Activated naive CD4-positive, alpha-beta T cell treated with anti-CD3 and anti-CD28 coated beads for 36 hours (primary cell): ENCODE results near the gene ATP6V1C2. TPM values are rescaled to one million over a fixed set of nuclear protein-coding genes. Genes with fewer than 3 reads are reported as not detected.

Source experiments
- CTCF ChIA-PET: fragments of 350-600 bp; sonication (Branson Sonifier 250); formaldehyde crosslinking; loops from one replicate; lab custom pipeline; 2021; ENCODE audit warnings: antibody characterized with exemption; lab: Charles Lee
- DNase-seq: peaks from one replicate; pipeline ENCODE4 v3.0.0-alpha.2; 2020
- H3K27ac Mint-ChIP-seq: one replicate; pipeline ENCODE4 v1.8.0; 2021; ENCODE audit warnings: mild to moderate bottlenecking, mixed read lengths
- H3K27me3 Mint-ChIP-seq: one replicate; pipeline ENCODE4 v1.8.0; 2021; ENCODE audit warnings: low read depth, mixed read lengths
- H3K36me3 Mint-ChIP-seq: one replicate; pipeline ENCODE4 v1.8.0; 2021; ENCODE audit warnings: low read depth, mixed read lengths
- H3K4me1 Mint-ChIP-seq: one replicate; pipeline ENCODE4 v1.8.0; 2021; ENCODE audit warnings: low read depth, mixed read lengths
- H3K4me3 Mint-ChIP-seq: one replicate; pipeline ENCODE4 v1.8.0; 2021; ENCODE audit warnings: mild to moderate bottlenecking, moderate library complexity, mixed read lengths
- H3K9me3 Mint-ChIP-seq: one replicate; pipeline ENCODE4 v1.8.0; 2021; ENCODE audit warnings: mixed read lengths
- intact Hi-C: fragments of 100-400 bp; cut with micrococcal nuclease; formaldehyde crosslinking; loops from one replicate; pipeline ENCODE4 v1.15.1; 2023
- total RNA-seq, 2 experiments: library from RNA; stranded (reverse); gene quantifications; one replicate each; pipeline ENCODE4 v1.2.3, GENCODE V29; 2021

The ATP6V1C2 gene
- total RNA-seq, 2 experiments from 2014 or later: not detected

DNA sequence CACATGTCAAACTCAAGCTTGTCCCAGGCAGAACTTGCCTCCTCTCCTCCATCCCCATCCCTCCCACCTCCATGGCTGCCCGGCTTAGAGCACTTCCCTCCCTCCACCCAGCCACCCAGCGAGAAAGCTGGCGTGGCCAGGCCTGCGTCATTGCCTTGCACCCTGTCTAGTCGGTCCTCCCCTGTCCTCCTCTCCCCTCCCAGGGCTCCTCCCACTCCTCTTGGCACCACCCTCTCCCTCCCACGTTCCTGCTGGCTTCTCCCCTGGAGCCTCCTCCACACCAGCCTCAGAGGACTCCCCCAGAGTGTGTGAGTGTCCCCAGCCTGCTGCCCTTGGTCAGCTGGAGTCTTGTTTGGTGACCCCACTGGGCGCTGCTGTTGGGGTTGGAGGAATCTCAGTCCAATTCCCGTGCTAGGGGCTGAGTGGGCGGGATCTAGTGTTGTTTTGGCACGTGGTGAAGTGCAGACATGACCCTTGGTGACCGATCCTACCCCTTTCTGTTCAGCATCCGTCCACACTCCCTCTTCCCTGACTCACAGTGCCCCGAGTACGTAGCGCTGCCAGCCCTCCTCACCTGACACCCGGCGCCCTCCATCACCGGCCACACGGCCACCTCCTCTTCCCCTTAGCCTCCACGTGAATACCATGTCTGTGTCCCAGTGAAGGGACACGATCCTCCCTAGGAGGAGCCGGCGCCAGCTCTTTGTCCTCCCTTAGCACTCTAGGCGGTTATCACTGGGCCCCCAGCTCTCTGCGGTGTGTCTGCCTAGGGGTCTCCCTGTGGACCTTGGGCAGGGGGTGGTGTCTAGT is 41.4 kb downstream of the ATP6V1C2 start:
- H3K4me1 Mint-ChIP-seq: no peaks in the 10 kb centered on the region
- CTCF ChIA-PET: interaction anchor here (0.7 kb wide), 1 partner anchor 198 kb away, joined by 3 read pairs; no protein-coding TSS in a partner anchor
- no peak for DNase-seq
- no peaks in the 10 kb centered on the region for H3K9me3 Mint-ChIP-seq
- intact Hi-C loops: no loop called here
- no peaks in the 10 kb centered on the region for H3K36me3 Mint-ChIP-seq
- no peak overlapping the region for H3K4me3 Mint-ChIP-seq
- H3K27ac Mint-ChIP-seq: no peak overlapping the region
- no peaks in the 10 kb centered on the region for H3K27me3 Mint-ChIP-seq

DNA sequence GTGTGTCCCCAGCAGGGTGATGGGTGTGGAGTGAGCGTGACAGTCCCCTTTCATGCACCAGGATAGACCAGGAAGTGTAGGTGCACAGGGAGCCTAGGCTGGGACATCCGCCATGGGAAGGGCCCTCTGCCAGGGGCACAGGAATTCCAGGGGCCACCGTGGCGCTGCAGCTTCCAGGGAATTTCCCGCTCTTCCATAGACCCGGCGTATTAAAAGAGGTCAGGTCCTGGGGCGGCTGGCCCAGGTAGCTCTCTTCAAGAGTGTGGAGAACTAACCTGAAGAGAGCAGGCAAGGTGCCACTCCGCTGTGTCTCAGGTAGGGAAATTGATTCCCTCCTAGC is 42.0 kb downstream of the ATP6V1C2 start:
- H3K4me1 Mint-ChIP-seq: no peaks in the 10 kb centered on the region
- H3K27ac Mint-ChIP-seq: no peak overlapping the region
- CTCF ChIA-PET: interaction anchor here (0.7 kb wide), 1 partner anchor 198 kb away, joined by 3 read pairs; no protein-coding TSS in a partner anchor

DNA sequence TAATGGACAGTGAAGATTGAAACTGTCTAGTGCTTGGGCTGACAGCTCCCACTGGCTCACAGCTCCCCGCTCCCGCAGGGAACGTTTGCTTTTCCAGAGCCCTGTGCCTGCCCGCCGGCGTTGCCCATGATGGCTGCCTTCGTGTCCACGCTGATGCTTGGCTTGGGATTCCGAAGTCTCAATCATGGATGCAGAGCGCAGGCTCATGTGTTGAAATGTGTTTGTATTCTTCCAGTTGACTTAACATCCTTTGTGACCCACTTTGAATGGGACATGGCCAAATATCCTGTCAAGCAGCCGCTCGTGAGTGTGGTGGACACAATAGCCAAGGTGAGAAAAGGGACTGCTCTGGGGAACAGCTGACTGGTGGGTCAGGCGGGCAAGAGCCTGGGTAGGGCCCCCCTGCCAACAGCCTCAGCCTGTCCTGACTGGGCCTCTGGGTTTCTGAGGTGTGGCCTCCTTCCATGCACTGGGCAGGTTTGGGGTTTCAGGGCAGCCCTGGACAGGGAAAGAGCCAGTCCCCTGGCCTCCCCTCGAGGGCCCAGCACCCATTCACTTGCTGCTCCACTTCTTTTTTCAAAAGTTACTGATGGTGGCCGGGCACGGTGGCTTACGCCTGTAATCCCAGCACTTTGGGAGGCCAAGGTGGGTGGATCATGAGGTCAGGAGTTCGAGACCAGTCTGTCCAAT is 42.8 kb downstream of the ATP6V1C2 start:
- intact Hi-C loops: no loop called here
- Mint-ChIP-seq H3K9me3 (no peaks in the 10 kb centered on the region), H3K4me1 (no peaks in the 10 kb centered on the region), H3K4me3 (no peak overlapping the region), H3K36me3 (no peaks in the 10 kb centered on the region), H3K27ac (no peak overlapping the region), H3K27me3 (no peaks in the 10 kb centered on the region)
- DNase-seq: no peak
- CTCF ChIA-PET: no interaction called here

More for the DNA sequence above, 42.0 kb downstream of the ATP6V1C2 start:
- H3K4me3 Mint-ChIP-seq: no peak overlapping the region
- DNase-seq: no peak
- no peaks in the 10 kb centered on the region for H3K27me3 Mint-ChIP-seq
- H3K36me3 Mint-ChIP-seq: no peaks in the 10 kb centered on the region
- intact Hi-C loops: no loop called here
- H3K9me3 Mint-ChIP-seq: no peaks in the 10 kb centered on the region

DNA sequence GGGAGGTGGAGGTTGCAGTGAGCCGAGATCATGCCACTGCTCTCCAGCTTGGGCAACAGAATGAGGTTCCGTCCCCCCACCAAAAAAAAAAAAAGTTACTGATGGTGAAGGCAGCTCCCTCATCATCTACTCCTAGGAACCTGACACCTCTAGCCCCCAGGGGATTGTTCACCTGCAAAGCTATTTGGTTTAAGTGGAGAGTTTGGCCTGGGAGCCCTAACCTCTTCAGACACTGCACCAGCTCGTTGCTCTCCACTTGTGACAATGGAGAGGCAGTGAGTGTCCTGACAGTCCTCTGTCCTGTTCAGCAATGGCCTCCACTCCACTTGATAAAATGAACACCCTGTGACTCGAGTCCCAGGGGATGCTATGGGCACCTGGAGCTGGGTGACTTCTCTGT is 43.5 kb downstream of the ATP6V1C2 start:
- Mint-ChIP-seq H3K4me1 (no peaks in the 10 kb centered on the region), H3K9me3 (no peaks in the 10 kb centered on the region), H3K27ac (no peak overlapping the region), H3K4me3 (no peak overlapping the region), H3K36me3 (no peaks in the 10 kb centered on the region), H3K27me3 (no peaks in the 10 kb centered on the region)
- CTCF ChIA-PET: no interaction called here
- intact Hi-C loops: no loop called here
- no peak for DNase-seq

DNA sequence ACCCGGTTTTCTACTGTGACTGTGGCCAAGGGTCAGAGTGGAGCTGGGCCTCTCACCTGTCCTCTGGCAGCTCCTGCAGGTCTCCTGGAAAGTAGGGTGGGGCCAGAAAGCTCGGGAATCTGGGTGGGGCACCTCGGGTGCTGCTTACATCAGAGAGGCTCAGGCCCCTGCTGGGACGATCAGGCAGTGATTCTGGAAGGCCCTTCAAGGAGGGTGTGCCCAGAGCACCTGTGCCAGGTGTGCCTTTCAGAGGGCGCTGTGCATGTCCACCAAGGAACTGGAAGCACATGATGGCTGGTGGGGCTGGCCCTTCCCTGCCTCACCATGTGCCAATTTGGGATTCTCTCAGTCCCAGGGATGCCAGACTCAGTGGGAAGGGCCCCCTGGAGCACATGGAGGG is 44.0 kb downstream of the ATP6V1C2 start:
- no peaks in the 10 kb centered on the region for H3K9me3 Mint-ChIP-seq
- CTCF ChIA-PET: no interaction called here
- DNase-seq: no peak
- H3K4me3 Mint-ChIP-seq: no peak overlapping the region
- no peaks in the 10 kb centered on the region for H3K4me1 Mint-ChIP-seq
- intact Hi-C loops: no loop called here
- H3K27me3 Mint-ChIP-seq: no peaks in the 10 kb centered on the region
- no peaks in the 10 kb centered on the region for H3K36me3 Mint-ChIP-seq
- no peak overlapping the region for H3K27ac Mint-ChIP-seq

- Mint-ChIP-seq H3K9me3 (no peaks in the 10 kb centered on the region), H3K36me3 (no peaks in the 10 kb centered on the region), H3K27me3 (no peaks in the 10 kb centered on the region), H3K27ac (no peak overlapping the region), H3K4me1 (no peaks in the 10 kb centered on the region), H3K4me3 (no peak overlapping the region)
- intact Hi-C loops: no loop called here
- no peak for DNase-seq
- CTCF ChIA-PET: no interaction called here
These were observed 44.5 kb downstream of the ATP6V1C2 start for GRCh38 chr2:10765914-10766313.

- DNase-seq: no peak
- intact Hi-C loops: no loop called here
- Mint-ChIP-seq H3K9me3 (no peaks in the 10 kb centered on the region), H3K36me3 (no peaks in the 10 kb centered on the region), H3K27me3 (no peaks in the 10 kb centered on the region), H3K4me3 (no peak overlapping the region), H3K4me1 (no peaks in the 10 kb centered on the region), H3K27ac (no peak overlapping the region)
- CTCF ChIA-PET: no interaction called here
These were observed 46.7 kb downstream of the ATP6V1C2 start for GRCh38 chr2:10768063-10768507.

- intact Hi-C loops: no loop called here
- Mint-ChIP-seq H3K9me3 (no peaks in the 10 kb centered on the region), H3K27me3 (no peaks in the 10 kb centered on the region), H3K4me1 (no peaks in the 10 kb centered on the region), H3K27ac (no peak overlapping the region), H3K4me3 (no peak overlapping the region), H3K36me3 (no peaks in the 10 kb centered on the region)
- DNase-seq: no peak
- CTCF ChIA-PET: no interaction called here
These were observed 49.7 kb downstream of the ATP6V1C2 start for GRCh38 chr2:10770956-10771750.

DNA sequence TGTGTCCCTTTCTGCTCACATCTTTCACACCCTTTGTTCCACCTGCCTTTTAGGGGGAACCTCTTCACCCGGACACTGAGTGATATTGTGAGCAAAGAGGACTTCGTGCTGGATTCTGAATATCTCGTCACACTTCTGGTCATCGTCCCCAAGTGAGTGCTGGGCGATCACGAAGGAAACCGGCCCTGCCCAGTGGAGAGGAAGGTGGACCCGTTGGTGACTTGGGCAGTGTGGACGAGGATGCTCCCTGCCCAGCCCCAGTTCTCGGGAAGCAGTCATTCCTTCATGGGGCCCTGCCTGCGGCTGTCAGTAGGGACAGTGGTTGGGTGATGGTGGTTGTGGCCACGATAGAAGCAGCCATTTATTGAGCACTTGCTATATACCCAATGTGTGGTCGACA is 50.4 kb downstream of the ATP6V1C2 start:
- Mint-ChIP-seq H3K27ac (no peak overlapping the region), H3K4me3 (no peak overlapping the region), H3K9me3 (no peaks in the 10 kb centered on the region), H3K36me3 (no peaks in the 10 kb centered on the region), H3K4me1 (no peaks in the 10 kb centered on the region), H3K27me3 (no peaks in the 10 kb centered on the region)
- DNase-seq: no peak
- intact Hi-C loops: no loop called here
- CTCF ChIA-PET: interaction anchor here (0.6 kb wide), 1 partner anchor 742 kb away, joined by 3 read pairs; no protein-coding TSS in a partner anchor

GRCh38 chr2:10772201-10772867 is 50.9 kb downstream of the ATP6V1C2 start:
- Mint-ChIP-seq H3K36me3 (no peaks in the 10 kb centered on the region), H3K27ac (no peak overlapping the region), H3K4me3 (no peak overlapping the region), H3K27me3 (no peaks in the 10 kb centered on the region), H3K9me3 (no peaks in the 10 kb centered on the region), H3K4me1 (no peaks in the 10 kb centered on the region)
- intact Hi-C loops: no loop called here
- DNase-seq: no peak
- CTCF ChIA-PET: interaction anchor here (0.6 kb wide), 1 partner anchor 742 kb away, joined by 3 read pairs; no protein-coding TSS in a partner anchor

GRCh38 chr2:10772868-10773215 is 51.4 kb downstream of the ATP6V1C2 start:
- no peaks in the 10 kb centered on the region for H3K4me1 Mint-ChIP-seq
- H3K4me3 Mint-ChIP-seq: no peak overlapping the region
- no peak for DNase-seq
- CTCF ChIA-PET: no interaction called here
- no peaks in the 10 kb centered on the region for H3K9me3 Mint-ChIP-seq
- no peak overlapping the region for H3K27ac Mint-ChIP-seq
- intact Hi-C loops: no loop called here
- H3K36me3 Mint-ChIP-seq: no peaks in the 10 kb centered on the region
- no peaks in the 10 kb centered on the region for H3K27me3 Mint-ChIP-seq

GRCh38 chr2:10773821-10774341 is 52.5 kb downstream of the ATP6V1C2 start:
- Mint-ChIP-seq H3K36me3 (no peaks in the 10 kb centered on the region), H3K27ac (no peak overlapping the region), H3K4me1 (no peaks in the 10 kb centered on the region), H3K27me3 (no peaks in the 10 kb centered on the region), H3K4me3 (no peak overlapping the region), H3K9me3 (no peaks in the 10 kb centered on the region)
- DNase-seq: no peak
- intact Hi-C loops: no loop called here
- CTCF ChIA-PET: no interaction called here
